Mucosa of descending colon (tissue), 3 donors: ENCODE measurements around the gene SEMA6D. TPM values are rescaled to one million over a fixed set of nuclear protein-coding genes. Genes with fewer than 3 reads are reported as not detected.

Experiments used
- ATAC-seq: fragments of 200-7000 bp; cut with Tn5 transposase; one replicate; pipeline ENCODE4 v1.9.1; 2020; ENCODE audit warnings: mild to moderate bottlenecking, moderate library complexity
- DNase-seq, 3 donors: peaks; one replicate each; pipeline ENCODE4 v3.0.0-alpha.2; 2020
- H3K36me3 ChIP-seq: fragments of 200-600 bp; one replicate; pipeline ENCODE4 v1.8.0; 2021; ENCODE audit warnings: low read depth, mild to moderate bottlenecking
- H3K4me1 ChIP-seq: fragments of 200-600 bp; one replicate; pipeline ENCODE4 v1.8.0; 2021; ENCODE audit warnings: low read depth, mild to moderate bottlenecking
- H3K4me3 ChIP-seq: fragments of 200-600 bp; one replicate; pipeline ENCODE4 v1.8.0; 2021; ENCODE audit warnings: mild to moderate bottlenecking
- H3K9me3 ChIP-seq: fragments of 200-600 bp; one replicate; pipeline ENCODE4 v1.8.0; 2021; ENCODE audit warnings: mild to moderate bottlenecking
- intact Hi-C, 2 donors: fragments of 100-400 bp; cut with DNase I in 1 of 2; cut with micrococcal nuclease in 1 of 2; formaldehyde crosslinking; loops; one replicate each; pipeline versions ENCODE4 v1.11.0 to v1.11.1; 2022; cut with DNase I, micrococcal nuclease
- total RNA-seq, 3 donors: library from RNA; stranded (reverse); fragmentation: NEBNext Ultra II Directional in 2 of 3; extraction: Animal tissue kit (Norgen Biotek cat#: 25700) in 2 of 3; gene quantifications; one replicate each; pipeline versions ENCODE4 v1.2.1 to v1.2.4, GENCODE V29; 2021 to 2023
- TF ChIP-seq, protein P1 (sequence below): fragments of 200-600 bp; IDR thresholded peaks from one replicate; pipeline ENCODE4 v1.8.0; 2022; ENCODE audit warnings: antibody characterized with exemption, mild to moderate bottlenecking
- donor health status: DM: no; HTN: no; CAD: no; lungs with moderate emphysema.
- donor health status: DM: no; HTN: no; CAD: no.
- donor health status: DM: no; HTN: yes; CAD: no.

Gene SEMA6D
- total RNA-seq, 3 donors from 2014 or later: 43.3 to 77.2 (median 48.3) TPM

DNA sequence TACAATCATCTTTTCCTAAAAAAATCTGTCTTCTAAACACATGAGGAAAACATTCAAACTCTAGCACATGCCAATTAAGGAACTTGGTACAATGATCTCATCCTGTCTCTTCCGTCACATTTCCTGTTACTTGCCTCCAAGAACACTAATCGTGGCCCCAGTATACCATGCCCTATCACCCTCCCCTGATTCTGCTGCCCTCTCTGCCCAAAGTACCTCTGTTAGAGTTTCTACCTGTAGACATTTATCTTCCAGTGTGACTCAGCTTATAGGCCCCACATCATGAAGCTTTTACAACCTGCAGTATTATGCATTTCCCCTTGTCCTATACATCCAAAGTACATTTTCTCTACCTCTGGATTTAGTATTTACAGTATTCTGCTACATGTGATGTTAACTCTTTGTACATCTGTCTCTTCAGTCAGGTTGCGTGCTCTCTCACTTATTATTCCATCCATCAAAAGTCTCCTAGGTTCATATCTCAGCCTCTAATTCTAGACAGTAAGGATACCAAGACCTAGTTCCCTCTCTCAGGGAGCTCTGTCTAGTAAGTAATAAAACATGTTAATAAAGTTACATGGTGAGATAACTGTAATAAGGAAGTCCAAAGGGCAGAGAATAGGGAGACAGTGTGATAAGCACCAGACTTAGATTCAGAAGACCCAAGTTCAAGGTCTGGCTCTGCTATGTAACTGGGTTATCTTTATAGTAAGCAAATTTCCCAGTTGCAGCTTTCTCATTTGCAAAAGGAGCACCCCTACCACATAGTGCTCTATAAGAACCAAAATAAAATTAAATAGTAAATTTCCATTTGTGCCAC is 8.9 kb upstream of the SEMA6D start:
- H3K36me3 ChIP-seq: no peaks in the 10 kb centered on the region
- ATAC-seq (peak; percentile 93), DNase-seq (peak in 1 of 3 donors; percentile 68)
- no peaks in the 10 kb centered on the region for H3K9me3 ChIP-seq
- H3K4me3 ChIP-seq: no peak overlapping the region
- H3K4me1 ChIP-seq: peaks cover 14% of the 10 kb centered on the region
- intact Hi-C loops: no loop called here
- TF ChIP-seq, protein P1, sequence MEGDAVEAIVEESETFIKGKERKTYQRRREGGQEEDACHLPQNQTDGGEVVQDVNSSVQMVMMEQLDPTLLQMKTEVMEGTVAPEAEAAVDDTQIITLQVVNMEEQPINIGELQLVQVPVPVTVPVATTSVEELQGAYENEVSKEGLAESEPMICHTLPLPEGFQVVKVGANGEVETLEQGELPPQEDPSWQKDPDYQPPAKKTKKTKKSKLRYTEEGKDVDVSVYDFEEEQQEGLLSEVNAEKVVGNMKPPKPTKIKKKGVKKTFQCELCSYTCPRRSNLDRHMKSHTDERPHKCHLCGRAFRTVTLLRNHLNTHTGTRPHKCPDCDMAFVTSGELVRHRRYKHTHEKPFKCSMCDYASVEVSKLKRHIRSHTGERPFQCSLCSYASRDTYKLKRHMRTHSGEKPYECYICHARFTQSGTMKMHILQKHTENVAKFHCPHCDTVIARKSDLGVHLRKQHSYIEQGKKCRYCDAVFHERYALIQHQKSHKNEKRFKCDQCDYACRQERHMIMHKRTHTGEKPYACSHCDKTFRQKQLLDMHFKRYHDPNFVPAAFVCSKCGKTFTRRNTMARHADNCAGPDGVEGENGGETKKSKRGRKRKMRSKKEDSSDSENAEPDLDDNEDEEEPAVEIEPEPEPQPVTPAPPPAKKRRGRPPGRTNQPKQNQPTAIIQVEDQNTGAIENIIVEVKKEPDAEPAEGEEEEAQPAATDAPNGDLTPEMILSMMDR: no peak

DNA sequence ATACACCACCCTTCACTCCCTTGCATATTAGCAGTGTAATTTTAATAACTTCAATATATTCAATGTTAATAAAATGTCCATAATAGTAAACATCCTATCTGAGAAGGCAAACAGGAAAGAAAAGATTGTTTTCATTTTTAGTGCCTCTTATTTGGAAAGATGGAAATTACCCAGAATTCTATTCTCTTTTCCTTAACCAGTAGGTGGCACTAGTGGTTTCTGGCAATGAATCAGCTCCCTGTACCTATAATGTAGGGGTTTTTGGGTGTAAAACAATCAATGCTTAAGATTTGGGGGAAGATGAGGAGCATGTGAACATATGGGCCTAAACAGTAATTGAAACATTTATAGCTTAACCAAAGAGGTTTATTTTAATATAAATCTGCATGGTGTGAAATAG is 5.7 kb upstream of the SEMA6D start:
- ATAC-seq (no peak), DNase-seq (no peak)
- no peak overlapping the region for H3K4me3 ChIP-seq
- no peaks in the 10 kb centered on the region for H3K36me3 ChIP-seq
- peaks cover 4% of the 10 kb centered on the region for H3K4me1 ChIP-seq
- intact Hi-C loops: no loop called here
- TF ChIP-seq, protein P1: peak; percentile 16
- no peaks in the 10 kb centered on the region for H3K9me3 ChIP-seq

DNA sequence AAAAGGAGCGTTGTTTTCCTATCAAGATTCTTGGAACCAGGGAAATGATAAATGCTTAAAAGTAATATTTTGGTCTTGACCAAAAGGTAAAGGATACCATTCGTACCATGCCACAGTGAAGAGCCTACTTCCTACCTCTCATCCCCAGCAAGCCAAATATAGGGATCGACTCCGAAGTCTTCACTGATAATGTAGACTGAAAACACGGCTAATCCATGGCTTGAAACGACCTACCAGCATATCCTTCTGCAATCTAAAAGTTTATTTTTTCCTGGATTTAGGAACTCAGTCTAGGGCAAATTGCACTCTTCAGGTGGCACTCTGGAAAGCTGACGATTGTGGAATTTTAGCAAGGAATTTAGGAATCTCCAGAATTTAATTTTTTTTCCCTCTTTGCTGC is 1.9 kb upstream of the SEMA6D start:
- H3K9me3 ChIP-seq: no peaks in the 10 kb centered on the region
- H3K4me1 ChIP-seq: peaks cover 4% of the 10 kb centered on the region
- DNase-seq: no peak
- no peaks in the 10 kb centered on the region for H3K36me3 ChIP-seq
- TF ChIP-seq, protein P1: no peak
- no peak overlapping the region for H3K4me3 ChIP-seq
- intact Hi-C loops: no loop called here
- ATAC-seq: no peak

DNA sequence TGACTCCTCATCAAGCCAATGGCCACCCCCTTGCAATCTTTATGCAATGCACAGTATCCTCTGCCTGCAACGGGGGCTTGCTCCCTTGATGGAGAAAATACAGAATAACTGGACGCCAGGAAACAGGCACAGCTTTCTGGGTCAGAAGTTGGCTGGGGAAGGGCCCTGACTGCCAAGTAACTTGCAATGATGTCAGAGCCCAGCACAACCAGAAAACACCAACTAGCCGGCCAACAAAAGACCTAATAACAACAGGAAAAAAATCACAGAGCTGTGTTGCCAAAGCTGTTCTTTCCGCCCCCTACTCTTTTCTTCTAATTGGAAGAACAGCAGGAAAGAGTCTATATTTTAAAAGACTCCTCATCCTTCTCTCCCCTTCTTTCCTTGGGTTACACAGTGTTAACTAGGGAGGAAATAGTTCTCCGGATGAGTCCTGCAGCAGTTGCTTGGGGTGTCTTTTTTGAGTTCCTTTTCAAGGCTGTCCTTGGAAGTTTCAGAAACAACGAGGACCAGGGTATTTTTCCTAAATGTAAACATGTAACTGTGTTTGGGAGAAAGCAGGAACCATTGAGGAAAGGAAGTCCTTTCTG is 1.4 kb upstream of the SEMA6D start:
- H3K4me3 ChIP-seq: no peak overlapping the region
- peaks cover 4% of the 10 kb centered on the region for H3K4me1 ChIP-seq
- H3K9me3 ChIP-seq: no peaks in the 10 kb centered on the region
- TF ChIP-seq, protein P1: no peak
- intact Hi-C loops: no loop called here
- ATAC-seq: no peak
- peak in 1 of 3 donors; percentile 26 for DNase-seq
- no peaks in the 10 kb centered on the region for H3K36me3 ChIP-seq

DNA sequence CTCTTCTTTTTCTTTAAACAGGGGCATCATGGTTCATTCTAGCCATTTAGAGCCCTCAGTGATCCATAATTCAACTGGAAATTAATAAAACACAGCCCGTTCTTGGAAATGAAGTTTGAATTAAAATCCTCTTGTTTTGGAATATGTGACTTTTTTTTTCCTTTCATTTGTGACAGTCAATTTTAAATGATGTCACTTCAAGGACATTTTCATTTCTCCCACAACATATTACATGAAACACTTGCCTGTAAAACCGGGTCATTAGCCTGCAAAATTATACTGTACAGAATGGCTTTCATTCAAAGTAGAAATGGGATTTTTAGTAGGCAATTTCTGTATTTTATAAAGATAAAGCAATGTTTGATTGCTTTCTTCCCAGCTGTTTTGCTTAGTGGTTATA is 789 bp upstream of the SEMA6D start:
- TF ChIP-seq, protein P1: no peak
- Histone ChIP-seq H3K36me3 (no peaks in the 10 kb centered on the region), H3K9me3 (no peaks in the 10 kb centered on the region), H3K4me3 (no peak overlapping the region), H3K4me1 (peaks cover 4% of the 10 kb centered on the region)
- DNase-seq: no peak
- intact Hi-C loops: no loop called here
- ATAC-seq: no peak
